Measurements from ENCODE around the gene PARD3B. TPM values are rescaled to one million over a fixed set of nuclear protein-coding genes. Genes with fewer than 3 reads are reported as not detected.

PARD3B gene
- total RNA-seq, 1 experiment from 2014 or later: 3.6 TPM

- ChIA-PET POLR2A (no interaction called here), CTCF (interaction anchor here (0.6 to 0.7 kb wide), 2 partner anchors 567 to 766 kb away, joined by 3 to 4 read pairs; no protein-coding TSS in a partner anchor)
- H3K27ac ChIP-seq (ENCODE audit: low read length): peak overlapping the region; percentile 7; the same call in 1 of the 2 replicates
- H3K4me1 ChIP-seq (ENCODE audit: control insufficient read depth, insufficient read depth, low read length): no peaks in the 10 kb centered on the region
- in situ Hi-C loops (cut with HindIII; ENCODE audit: low pct_unique_long_range_greater_than_20kb, low sequenced_read_pairs) (no loop called here), intact Hi-C loops (cut with micrococcal nuclease; ENCODE audit: unreplicated experiment) (no loop called here)
- no peak for ATAC-seq
- no peaks in the 10 kb centered on the region for H3K27me3 ChIP-seq (ENCODE audit: control insufficient read depth, insufficient read depth, low read length)
- no peak overlapping the region for H3K4me3 ChIP-seq (ENCODE audit: low read depth in 2 of 2, low read length in 2 of 2)
- DNase-seq (ENCODE audit: low read depth, low spot score): no peak
- no peaks in the 10 kb centered on the region for H3K36me3 ChIP-seq (ENCODE audit: control insufficient read depth, insufficient read depth, low read length)
- TF ChIP-seq POLR2AphosphoS5 (IDR thresholded peaks at IDR 0.05; ENCODE audit: low read depth, low read length) (no peak), CTCF (IDR thresholded peaks at IDR 0.05) (no peak), TCF7L2 (IDR thresholded peaks at IDR 0.05; ENCODE audit: low read depth, low read length) (no peak), REST (IDR thresholded peaks at IDR 0.05; ENCODE audit: insufficient read depth in 1 of 2, low read depth in 2 of 2, low read length in 1 of 2) (no peak), SIN3A (IDR thresholded peaks at IDR 0.05; ENCODE audit: borderline replicate concordance, insufficient read depth, low read depth, low read length) (no peak)
- BruUV-seq (replicated peaks): no TSS peak
- no peaks in the 10 kb centered on the region for H3K9me3 ChIP-seq (ENCODE audit: control insufficient read depth, insufficient read depth, low read depth, low read length)
Measured at GRCh38 chr2:204913854-204914464, 368.7 kb downstream of the PARD3B start.

GRCh38 chr2:204914708-204915107 is 369.4 kb downstream of the PARD3B start:
- intact Hi-C loops (cut with micrococcal nuclease; ENCODE audit: unreplicated experiment) (no loop called here), in situ Hi-C loops (cut with HindIII; ENCODE audit: low pct_unique_long_range_greater_than_20kb, low sequenced_read_pairs) (no loop called here)
- CTCF ChIA-PET: interaction anchor here (0.7 kb wide), 1 partner anchor 566 kb away, joined by 4 read pairs; no protein-coding TSS in a partner anchor
- POLR2A ChIA-PET: no interaction called here
- ATAC-seq (no peak), DNase-seq (ENCODE audit: low read depth, low spot score) (no peak)
- Histone ChIP-seq H3K36me3 (ENCODE audit: control insufficient read depth, insufficient read depth, low read length) (no peaks in the 10 kb centered on the region), H3K4me3 (ENCODE audit: low read depth in 2 of 2, low read length in 2 of 2) (no peak overlapping the region), H3K4me1 (ENCODE audit: control insufficient read depth, insufficient read depth, low read length) (no peaks in the 10 kb centered on the region), H3K27me3 (ENCODE audit: control insufficient read depth, insufficient read depth, low read length) (no peaks in the 10 kb centered on the region), H3K9me3 (ENCODE audit: control insufficient read depth, insufficient read depth, low read depth, low read length) (no peaks in the 10 kb centered on the region), H3K27ac (ENCODE audit: low read length) (no peak overlapping the region)
- TF ChIP-seq CTCF (IDR thresholded peaks at IDR 0.05): no peak
- no peak for TF ChIP-seq TCF7L2 (IDR thresholded peaks at IDR 0.05; ENCODE audit: low read depth, low read length)
- no peak for TF ChIP-seq SIN3A (IDR thresholded peaks at IDR 0.05; ENCODE audit: borderline replicate concordance, insufficient read depth, low read depth, low read length)
- TF ChIP-seq POLR2AphosphoS5 (IDR thresholded peaks at IDR 0.05; ENCODE audit: low read depth, low read length): no peak
- no peak for TF ChIP-seq REST (IDR thresholded peaks at IDR 0.05; ENCODE audit: insufficient read depth in 1 of 2, low read depth in 2 of 2, low read length in 1 of 2)
- no TSS peak for BruUV-seq (replicated peaks)

All from Panc1 (cell line).